Heart left ventricle (tissue), 16 donors: Measurements from ENCODE around the gene PSMC4. TPM values are rescaled to one million over a fixed set of nuclear protein-coding genes. Genes with fewer than 3 reads are reported as not detected.
A peak's percentile ranks its signal among the peaks of the same experiment; 100 is the strongest.

Experiments
- ATAC-seq, 4 donors: fragments of 200-7000 bp; cut with Tn5 transposase; one replicate each; pipeline ENCODE4 v1.9.1; 2020 to 2022; ENCODE audit warnings: moderate library complexity in 4 of 4, mild to moderate bottlenecking in 3 of 4, moderate number of reproducible peaks in 1 of 4
- DNase-seq, 5 donors: peaks; one replicate each; pipeline ENCODE4 v3.0.0-alpha.2; 2020
- H3K27ac ChIP-seq, 12 donors: fragments of 200-600 bp; sonication (generic) in 4 of 12; one replicate each; pipeline versions ENCODE4 v1.5.0 to v1.8.0; 2016 to 2022; ENCODE audit warnings: mild to moderate bottlenecking in 2 of 12
- H3K27me3 ChIP-seq, 9 donors: fragments of 200-600 bp; sonication (generic) in 2 of 9; one replicate each; pipeline versions ENCODE4 v1.5.1 to v1.8.0; 2016 to 2022; ENCODE audit warnings: mild to moderate bottlenecking in 3 of 9
- H3K36me3 ChIP-seq, 9 donors: fragments of 200-600 bp; sonication (generic) in 2 of 9; one replicate each; pipeline versions ENCODE4 v1.5.0 to v1.8.0; 2018 to 2022; ENCODE audit warnings: mild to moderate bottlenecking in 2 of 9
- H3K4me1 ChIP-seq, 12 donors: fragments of 200-600 bp; sonication (generic) in 4 of 12; one replicate each; pipeline versions ENCODE4 v1.5.0 to v1.8.0; 2016 to 2022; ENCODE audit warnings: mild to moderate bottlenecking in 3 of 12
- H3K4me3 ChIP-seq, 12 donors: fragments of 200-600 bp; sonication (generic) in 4 of 12; one replicate each; pipeline versions ENCODE4 v1.5.0 to v1.8.0; 2017 to 2022; ENCODE audit warnings: mild to moderate bottlenecking in 9 of 12, moderate library complexity in 4 of 12
- H3K9me3 ChIP-seq, 12 donors: fragments of 200-600 bp; sonication (generic) in 4 of 12; one replicate each; pipeline versions ENCODE4 v1.5.0 to v1.8.0; 2016 to 2022; ENCODE audit warnings: mild to moderate bottlenecking in 1 of 12
- POLR2A ChIP-seq, 2 donors: fragments of 450-650 bp; IDR thresholded peaks; one replicate each; pipeline ENCODE4 v1.6.1; 2017; ENCODE audit warnings: antibody characterized with exemption in 2 of 2, mild to moderate bottlenecking in 2 of 2, moderate library complexity in 2 of 2
- WGBS, 4 donors: extraction: QIAGEN DNeasy Blood & Tissue Kit in 2 of 4; methylation state at CpG; one replicate each; pipeline versions ENCODE4 v1.1.5 to v1.1.7; 2013 to 2018; 5-methylcytosine and 5-hydroxymethylcytosine counted together
- intact Hi-C, 10 donors: fragments of 100-400 bp; cut with DNase I; formaldehyde crosslinking; loops; one replicate each; pipeline versions ENCODE4 v1.11.1 to v1.14.2; 2022
- polyA plus RNA-seq, 2 donors: library from polyadenylated mRNA; stranded (reverse); fragments of 200-250 nt; gene quantifications; one replicate each; pipeline ENCODE4 v1.2.3, GENCODE V29; 2013
- total RNA-seq, 9 donors: library from RNA; depleted of rRNA in 2 of 9; stranded (reverse); fragments of >200 nt in 2 of 9; fragmentation: NEBNext Ultra II Directional in 3 of 9; extraction: Animal tissue kit (Norgen Biotek cat#: 25700) in 3 of 9; gene quantifications; one replicate each; pipeline versions ENCODE4 v1.1.0 to v1.2.4, GENCODE V29; 2016 to 2023
- TF ChIP-seq, protein P1 (sequence below), 12 donors: fragments of 200-600 bp; sonication (generic) in 4 of 12; IDR thresholded peaks; one replicate each; pipeline versions ENCODE4 v1.5.0 to v1.8.0; 2018 to 2022; ENCODE audit warnings: antibody characterized with exemption in 12 of 12, mild to moderate bottlenecking in 5 of 12
- donor health status: ischemic (EF 13 %, LVEDD 7.1; RV severe dilation, severe dysfunction).
- donor health status: healthy with polysubstance abuse.
- donor health status: DM: no; HTN: yes; CAD: no.
- donor health status: DM: no; HTN: no; CAD: no.
- donor health status: ischemic (EF 25% LVEDD 6.9; RV normal size, moderate dysfunction).
- donor health status: ischemic (EF 25% LVEDD 5.7; RV mildly dilated, moderate dysfunction).
- donor health status: healthy.
- donor health status: DM: yes; HTN: yes; CAD: no.
- donor health status: ischemic (EF 35%, LVEDD 5.7; RV mildly dilated, moderate dysfunction).
- donor health status: nonischemic (EF 11% LVEDD 7.7; RV severe dilation, severe dysfunction).
- donor health status: DM: yes; HTN: yes; CAD: no.
- donor health status: PGD.
- donor health status: ischemic (EF 29% LVEDD 5.4; RV normal size, mild dysfunction).
- donor health status: nonischemic (EF 23%, LVEDD 6.1; RV moderate dilation, normal function).

The PSMC4 gene
- total and polyA plus RNA-seq, 11 donors = 58.5 to 120 (median 78.6) TPM

DNA sequence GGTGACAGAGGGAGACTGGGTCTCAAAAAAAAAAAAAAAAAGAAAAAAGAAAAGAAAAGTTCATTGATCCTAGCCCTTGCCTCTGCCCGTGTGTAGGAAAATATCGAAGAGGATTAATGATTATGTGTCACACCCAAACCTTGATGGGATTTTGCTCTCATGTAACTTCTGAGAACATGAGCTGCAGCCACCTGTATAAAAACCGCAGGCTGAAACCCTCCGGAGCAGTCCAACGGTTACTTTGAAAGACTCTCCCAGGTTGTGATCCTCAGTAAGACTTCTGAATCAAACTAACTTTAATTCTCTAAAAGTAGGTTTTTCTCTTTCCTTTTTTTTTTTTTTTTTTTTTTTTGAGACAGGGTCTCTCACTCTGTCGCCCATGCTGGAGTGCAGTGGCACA is 4.3 kb upstream of the PSMC4 start:
- WGBS, 4 donors = 90 to 97% (median 94%) methylated on average over 6 of the region's 6 CpGs
- Histone ChIP-seq H3K36me3 (no peaks in the 10 kb centered on the region), H3K4me1 (peaks cover 0 to 17% (median 5%) of the 10 kb centered on the region in 12 donors), H3K9me3 (no peaks in the 10 kb centered on the region), H3K27me3 (peaks cover 0 to 3% (median 0%) of the 10 kb centered on the region in 9 donors), H3K4me3 (no peak overlapping the region), H3K27ac (no peak overlapping the region)
- TF ChIP-seq POLR2A (IDR thresholded peaks at IDR 0.05) = no peak
- TF ChIP-seq, protein P1, sequence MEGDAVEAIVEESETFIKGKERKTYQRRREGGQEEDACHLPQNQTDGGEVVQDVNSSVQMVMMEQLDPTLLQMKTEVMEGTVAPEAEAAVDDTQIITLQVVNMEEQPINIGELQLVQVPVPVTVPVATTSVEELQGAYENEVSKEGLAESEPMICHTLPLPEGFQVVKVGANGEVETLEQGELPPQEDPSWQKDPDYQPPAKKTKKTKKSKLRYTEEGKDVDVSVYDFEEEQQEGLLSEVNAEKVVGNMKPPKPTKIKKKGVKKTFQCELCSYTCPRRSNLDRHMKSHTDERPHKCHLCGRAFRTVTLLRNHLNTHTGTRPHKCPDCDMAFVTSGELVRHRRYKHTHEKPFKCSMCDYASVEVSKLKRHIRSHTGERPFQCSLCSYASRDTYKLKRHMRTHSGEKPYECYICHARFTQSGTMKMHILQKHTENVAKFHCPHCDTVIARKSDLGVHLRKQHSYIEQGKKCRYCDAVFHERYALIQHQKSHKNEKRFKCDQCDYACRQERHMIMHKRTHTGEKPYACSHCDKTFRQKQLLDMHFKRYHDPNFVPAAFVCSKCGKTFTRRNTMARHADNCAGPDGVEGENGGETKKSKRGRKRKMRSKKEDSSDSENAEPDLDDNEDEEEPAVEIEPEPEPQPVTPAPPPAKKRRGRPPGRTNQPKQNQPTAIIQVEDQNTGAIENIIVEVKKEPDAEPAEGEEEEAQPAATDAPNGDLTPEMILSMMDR (IDR thresholded peaks at IDR 0.05) = no peak
- ATAC-seq (no peak), DNase-seq (no peak)
- intact Hi-C loops = loop anchor here in 4 of 10 donors (5.0 to 10.0 kb wide), 4 partner anchors 119 to 412 kb away; partner anchors contain the start of gene FBL (in 1 of the 4)

DNA sequence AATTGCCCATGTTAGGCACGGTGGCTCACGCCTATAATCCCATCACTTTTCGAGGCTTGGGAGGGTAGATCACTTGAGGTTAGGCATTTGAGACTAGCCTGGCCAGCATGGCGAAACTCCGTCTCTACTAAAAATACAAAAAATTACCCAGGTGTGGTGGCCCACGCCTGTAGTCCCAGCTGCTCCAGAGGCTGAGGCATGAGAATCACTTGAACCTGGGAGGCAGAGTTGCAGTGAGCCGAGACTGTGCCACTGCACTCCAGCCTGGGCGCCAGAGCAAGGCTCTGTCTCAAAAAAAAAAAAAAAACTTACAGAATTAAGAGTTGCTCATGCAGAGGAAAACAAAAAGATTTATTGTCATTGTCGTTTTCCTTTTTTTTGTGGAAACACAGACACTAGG is 3.4 kb upstream of the PSMC4 start:
- no peak overlapping the region for H3K27ac ChIP-seq
- H3K4me1 ChIP-seq = peaks cover 0 to 26% (median 12%) of the 10 kb centered on the region in 12 donors
- H3K4me3 ChIP-seq = no peak overlapping the region
- no peaks in the 10 kb centered on the region for H3K9me3 ChIP-seq
- ATAC-seq (no peak), DNase-seq (no peak)
- 83 to 93% (median 88%) methylated on average over 9 of the region's 9 CpGs for WGBS, 4 donors
- intact Hi-C loops = loop anchor here in 4 of 10 donors (5.0 to 10.0 kb wide), 4 partner anchors 120 to 413 kb away; partner anchors contain the start of gene FBL (in 1 of the 4)
- TF ChIP-seq, protein P1 (IDR thresholded peaks at IDR 0.05) = no peak
- TF ChIP-seq POLR2A (IDR thresholded peaks at IDR 0.05) = no peak
- H3K36me3 ChIP-seq = peaks cover 0 to 7% (median 5%) of the 10 kb centered on the region in 9 donors
- no peaks in the 10 kb centered on the region for H3K27me3 ChIP-seq

DNA sequence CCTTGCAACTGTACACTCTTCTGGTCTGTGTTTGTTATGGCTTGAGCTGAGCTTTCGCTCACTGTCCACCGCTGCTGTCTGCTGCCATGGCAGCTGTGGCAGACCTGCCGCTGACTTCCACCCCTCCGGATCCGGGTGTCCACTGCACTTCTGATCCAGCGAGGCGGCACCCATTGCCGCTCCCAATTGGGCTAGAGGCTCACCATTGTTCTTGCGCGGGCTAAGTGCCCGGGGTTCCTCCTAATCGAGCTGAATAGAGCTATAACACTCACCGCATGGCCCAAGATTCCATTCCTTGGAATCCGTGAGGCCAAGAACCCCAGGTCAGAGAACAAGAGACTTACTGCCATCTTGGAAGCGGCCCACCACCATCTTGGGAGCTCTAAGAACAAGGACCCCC is 2.2 kb upstream of the PSMC4 start:
- H3K4me1 ChIP-seq = peaks cover 0 to 32% (median 13%) of the 10 kb centered on the region in 12 donors
- ATAC-seq (no peak), DNase-seq (no peak)
- TF ChIP-seq, protein P1 (IDR thresholded peaks at IDR 0.05) = no peak
- TF ChIP-seq POLR2A (IDR thresholded peaks at IDR 0.05) = no peak
- intact Hi-C loops = loop anchor here in 4 of 10 donors (5.0 to 10.0 kb wide), 4 partner anchors 121 to 414 kb away; partner anchors contain the start of gene FBL (in 1 of the 4)
- 88 to 97% (median 96%) methylated on average over 15 of the region's 15 CpGs for WGBS, 4 donors
- H3K4me3 ChIP-seq = no peak overlapping the region
- peak overlapping the region in 1 of 12 donors; percentile 95 for H3K27ac ChIP-seq
- no peaks in the 10 kb centered on the region for H3K9me3 ChIP-seq
- peaks cover 0 to 19% (median 17%) of the 10 kb centered on the region in 9 donors for H3K36me3 ChIP-seq
- H3K27me3 ChIP-seq = no peaks in the 10 kb centered on the region

DNA sequence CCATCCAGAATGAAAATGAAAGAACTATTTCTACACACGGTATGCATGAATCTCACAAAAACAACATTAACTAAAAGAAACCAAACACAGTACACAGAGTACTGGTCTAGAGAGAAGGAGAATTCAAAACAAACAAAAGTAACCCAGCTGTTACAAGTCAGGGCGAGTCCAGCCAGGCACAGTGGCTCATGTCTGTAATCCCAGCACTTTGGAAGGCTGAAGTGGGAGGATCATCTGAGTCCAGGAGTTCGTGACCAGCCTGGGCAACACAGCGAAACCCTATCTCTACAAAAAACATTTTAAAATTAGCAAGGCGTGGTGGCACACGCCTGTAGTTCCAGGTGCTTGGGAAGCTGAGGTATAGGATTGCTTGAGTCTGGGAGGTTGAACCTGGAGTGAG is 1.7 kb upstream of the PSMC4 start:
- WGBS, 4 donors = 83 to 97% (median 86%) methylated on average over 6 of the region's 6 CpGs
- no peak for TF ChIP-seq POLR2A (IDR thresholded peaks at IDR 0.05)
- TF ChIP-seq, protein P1 (IDR thresholded peaks at IDR 0.05) = no peak
- H3K36me3 ChIP-seq = peaks cover 0 to 24% (median 22%) of the 10 kb centered on the region in 9 donors
- ATAC-seq (no peak), DNase-seq (no peak)
- no peak overlapping the region for H3K4me3 ChIP-seq
- peak overlapping the region in 1 of 12 donors; percentile 95 for H3K27ac ChIP-seq
- no peaks in the 10 kb centered on the region for H3K9me3 ChIP-seq
- peaks cover 0 to 32% (median 13%) of the 10 kb centered on the region in 12 donors for H3K4me1 ChIP-seq
- intact Hi-C loops = loop anchor here in 4 of 10 donors (5.0 to 10.0 kb wide), 4 partner anchors 122 to 414 kb away; partner anchors contain the start of gene FBL (in 1 of the 4)
- no peaks in the 10 kb centered on the region for H3K27me3 ChIP-seq
